Stimulated activated CD4-positive, alpha-beta T cell treated with anti-CD3 and anti-CD28 coated beads, Interleukin-4, amount 100 ng/mL, for 4 hours (primary cell): Measurements from ENCODE around the gene DDX24.

Source experiments
- DNase-seq, 2 experiments: peaks; one replicate each; pipeline ENCODE4 v3.0.0-alpha.2; 2020

The DDX24 gene

DNA sequence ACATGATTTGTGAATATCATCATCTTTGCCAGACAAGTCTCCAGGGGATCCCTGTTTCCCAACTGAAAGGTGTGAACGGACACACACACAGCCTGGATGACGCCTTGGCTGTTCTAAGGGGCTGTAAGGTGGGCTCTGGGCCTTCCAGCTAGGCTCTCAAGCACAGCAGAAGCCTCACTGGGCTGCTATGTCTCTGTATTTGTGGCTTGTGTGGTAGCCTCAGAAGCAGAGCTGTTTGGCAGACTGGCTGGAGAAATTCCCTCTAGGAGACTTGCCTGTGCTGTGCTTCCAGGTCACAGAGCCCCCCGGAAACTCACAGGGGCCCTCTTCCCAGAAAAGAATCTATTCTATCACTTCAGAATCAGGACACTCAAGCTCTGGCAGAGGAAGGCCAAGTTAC lies 33.4 kb downstream of the DDX24 start:
- no peak for DNase-seq

DNA sequence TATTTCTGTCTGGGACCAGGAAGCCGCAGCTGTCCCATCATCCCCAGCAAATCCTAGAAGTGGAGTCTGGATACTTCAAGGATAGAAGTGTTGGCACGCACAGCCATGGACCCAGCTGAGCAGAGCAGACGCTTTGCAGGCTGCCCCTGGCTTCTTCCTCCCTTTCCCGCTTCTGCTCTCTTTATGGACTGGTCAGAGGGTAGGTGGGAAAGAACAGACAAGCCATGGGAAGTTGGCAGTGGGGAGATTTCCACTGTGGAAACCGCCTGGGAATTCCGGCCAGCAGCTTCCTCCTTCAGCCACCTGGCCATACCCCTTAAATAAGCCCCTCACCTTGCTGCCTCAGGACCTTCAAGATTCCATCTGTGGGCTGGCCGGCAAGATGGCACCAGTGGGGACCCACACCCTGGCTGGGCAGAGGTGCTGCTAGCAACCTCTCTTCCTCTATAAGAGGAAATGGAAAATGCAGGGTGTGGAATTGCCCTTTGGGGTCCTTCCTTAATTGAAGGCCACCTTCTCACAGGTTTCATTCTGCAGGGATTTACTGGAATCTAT lies 34.2 kb downstream of the DDX24 start:
- no peak for DNase-seq

DNA sequence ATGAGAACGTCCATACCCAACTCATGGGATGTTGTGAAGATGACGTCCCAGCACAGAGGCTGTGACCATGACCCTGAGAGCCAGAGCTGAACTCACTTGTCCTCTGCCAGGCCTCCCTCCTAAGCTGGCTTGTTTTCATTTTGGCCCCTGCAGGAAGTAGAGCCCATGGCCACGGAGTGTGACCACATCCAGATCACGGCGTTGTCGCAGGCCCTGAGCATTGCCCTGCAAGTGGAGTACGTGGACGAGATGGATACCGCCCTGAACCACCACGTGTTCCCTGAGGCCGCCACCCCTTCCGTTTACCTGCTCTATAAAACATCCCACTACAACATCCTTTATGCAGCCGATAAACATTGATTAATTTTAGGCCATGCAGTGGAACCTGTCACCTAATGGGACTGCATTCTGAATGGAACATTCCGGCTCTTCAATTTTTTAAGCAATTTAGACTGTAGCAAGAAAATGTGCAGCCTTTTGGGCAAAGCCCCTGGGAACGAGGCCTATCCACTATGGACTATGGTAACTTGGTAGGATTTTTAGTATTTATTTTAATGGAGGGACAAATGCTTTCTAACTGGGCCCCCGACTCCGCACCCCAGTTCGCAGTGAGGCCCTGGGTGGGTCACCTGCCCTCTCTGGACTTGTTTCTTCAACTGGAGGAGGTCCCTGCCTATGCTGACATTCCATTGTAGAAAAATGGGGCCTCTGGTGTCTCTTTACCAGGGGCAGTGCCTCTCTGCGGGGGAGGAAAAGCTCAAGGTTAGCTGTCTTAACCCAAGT lies 35.2 kb downstream of the DDX24 start:
- DNase-seq = no peak

DNA sequence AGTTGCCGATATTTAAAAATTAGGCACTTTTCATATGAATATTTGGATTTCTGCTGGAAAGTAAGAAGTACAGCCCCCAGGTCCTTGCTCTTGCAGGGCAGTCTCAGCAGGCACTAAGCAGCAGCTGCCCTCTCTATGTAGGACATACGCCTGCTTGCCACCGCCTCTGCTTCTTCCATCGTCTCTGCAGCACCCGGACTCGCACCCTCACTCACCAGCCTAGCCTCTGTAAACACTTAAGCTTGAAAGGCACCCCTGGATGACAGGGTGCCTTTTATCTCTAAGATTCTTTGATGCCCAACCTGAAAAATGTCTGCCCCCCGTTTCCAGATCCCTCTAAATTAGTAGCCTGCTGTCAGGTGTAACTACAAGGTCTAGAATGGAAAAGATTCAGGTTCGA lies 35.9 kb downstream of the DDX24 start:
- no peak for DNase-seq

- no peak for DNase-seq
These were observed 36.4 kb downstream of the DDX24 start for GRCh38 chr14:94044476-94045091.

DNA sequence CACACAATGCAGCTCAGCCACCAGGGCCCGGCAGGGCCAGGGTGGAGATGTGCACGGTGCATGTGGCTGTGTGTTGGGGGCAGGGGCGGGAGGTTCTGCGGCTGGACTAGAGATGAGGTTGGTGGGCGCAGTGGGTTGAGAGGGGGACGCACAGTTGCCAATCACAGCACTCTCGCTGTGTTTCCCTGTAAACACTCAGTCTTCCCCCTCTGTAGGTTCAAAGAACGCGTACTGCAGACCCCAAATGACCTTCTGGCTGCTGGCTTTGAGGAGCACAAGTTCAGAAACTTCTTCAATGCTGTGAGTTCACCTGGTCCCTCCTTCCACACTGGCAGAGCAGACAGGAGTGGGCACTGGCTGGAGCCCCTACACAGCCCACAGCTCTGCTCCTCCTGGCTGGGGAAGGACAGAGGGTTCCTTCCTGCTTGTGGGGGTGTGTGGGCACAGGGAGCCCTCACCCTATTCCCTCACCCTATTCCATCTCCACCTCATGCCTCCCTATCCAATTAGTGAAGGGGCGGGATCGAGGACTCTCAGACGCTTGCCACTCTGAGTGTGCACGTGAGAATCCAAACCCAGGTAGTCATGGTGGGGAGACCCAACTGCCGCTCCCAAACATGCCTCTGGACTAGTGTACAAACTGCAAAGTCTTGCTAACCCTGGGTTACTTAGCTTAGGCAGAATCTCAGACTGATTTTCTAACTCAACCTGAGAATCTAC lies 37.1 kb downstream of the DDX24 start:
- no peak for DNase-seq

DNA sequence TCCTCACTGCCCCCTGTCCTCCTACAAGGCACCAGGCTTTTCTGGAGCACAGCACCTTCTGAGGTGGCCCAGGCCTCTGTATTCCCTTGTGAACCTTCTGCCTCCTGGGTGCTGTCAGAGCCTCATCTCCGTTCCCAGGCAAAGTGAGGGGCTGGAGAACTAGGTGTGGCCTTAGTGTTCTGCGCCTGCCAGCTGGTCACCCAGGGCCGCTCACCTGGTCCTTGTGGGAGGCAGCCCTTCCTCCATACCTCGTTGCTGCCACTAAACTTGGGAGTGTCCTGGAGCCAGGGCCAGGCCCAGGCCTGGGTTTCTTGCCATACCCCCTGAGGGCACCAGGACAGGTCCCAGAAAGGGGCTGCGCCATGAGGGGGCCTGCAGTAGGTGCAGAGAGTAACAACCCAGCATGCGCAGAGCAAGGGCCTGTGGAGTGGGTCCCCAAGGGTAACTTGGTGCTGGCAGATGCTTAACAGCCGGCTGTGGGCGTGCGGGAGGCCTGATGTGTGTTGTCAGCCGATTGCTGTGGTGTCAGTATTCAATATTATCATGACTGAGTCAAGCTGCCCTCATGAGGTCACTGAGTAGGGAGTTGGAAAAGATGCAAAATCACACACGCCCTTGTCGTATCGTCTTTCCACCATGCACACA lies 37.8 kb downstream of the DDX24 start:
- no peak for DNase-seq

DNA sequence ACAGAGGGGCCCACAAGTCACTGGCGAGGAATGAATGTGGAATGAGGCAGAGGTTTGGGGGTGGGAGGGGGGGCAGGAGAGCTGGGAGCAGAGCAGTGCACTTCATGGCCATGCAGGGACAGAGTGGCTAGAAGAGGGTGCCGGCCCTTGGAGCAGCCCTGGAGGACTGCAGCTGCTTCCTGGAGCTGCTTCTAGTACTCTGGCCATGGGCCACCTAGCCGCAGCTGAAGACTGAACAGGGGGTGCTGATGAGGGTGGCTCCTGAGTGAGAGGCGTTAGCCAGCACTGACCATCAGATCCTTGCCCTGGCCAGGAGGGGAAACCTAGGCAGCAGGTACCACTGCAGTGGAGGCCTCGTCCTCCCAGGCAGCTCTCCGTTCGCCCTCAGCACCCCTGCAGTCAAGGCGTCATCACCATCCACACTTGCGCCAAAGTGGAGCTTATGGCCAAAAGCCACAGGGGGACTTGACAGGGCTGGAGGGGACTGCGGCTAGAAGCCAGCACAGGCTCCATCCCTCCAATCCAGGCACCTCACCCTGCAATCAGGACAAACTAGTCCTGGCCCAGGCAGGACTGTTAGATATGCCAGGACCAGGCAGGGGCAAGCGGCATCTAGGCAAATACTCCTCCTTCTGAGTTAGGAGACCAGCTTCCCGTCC lies 38.4 kb downstream of the DDX24 start:
- no peak for DNase-seq

GRCh38 chr14:94041551-94042346 lies 39.3 kb downstream of the DDX24 start:
- DNase-seq = no peak

GRCh38 chr14:94040796-94041195 lies 40.2 kb downstream of the DDX24 start:
- no peak for DNase-seq

DNA sequence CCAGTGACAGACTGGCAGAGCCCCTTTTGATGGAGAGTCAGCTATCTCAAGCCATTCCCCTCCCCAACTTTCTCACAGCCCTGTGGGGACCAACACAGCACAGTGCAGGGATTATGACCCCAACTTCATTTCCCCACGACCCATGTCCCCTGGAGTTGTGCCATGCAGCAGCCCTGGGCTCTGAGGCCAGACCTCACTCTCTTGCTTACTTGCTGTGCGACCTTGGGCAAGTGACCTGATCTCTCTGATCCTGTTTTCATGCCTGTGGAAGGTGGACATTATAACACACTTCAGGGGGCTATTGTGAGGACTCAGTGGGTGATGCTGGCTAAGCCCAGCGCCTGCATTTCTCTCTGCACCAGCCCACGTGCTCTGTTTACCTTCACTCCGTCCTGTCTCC lies 40.8 kb downstream of the DDX24 start:
- DNase-seq = no peak

DNA sequence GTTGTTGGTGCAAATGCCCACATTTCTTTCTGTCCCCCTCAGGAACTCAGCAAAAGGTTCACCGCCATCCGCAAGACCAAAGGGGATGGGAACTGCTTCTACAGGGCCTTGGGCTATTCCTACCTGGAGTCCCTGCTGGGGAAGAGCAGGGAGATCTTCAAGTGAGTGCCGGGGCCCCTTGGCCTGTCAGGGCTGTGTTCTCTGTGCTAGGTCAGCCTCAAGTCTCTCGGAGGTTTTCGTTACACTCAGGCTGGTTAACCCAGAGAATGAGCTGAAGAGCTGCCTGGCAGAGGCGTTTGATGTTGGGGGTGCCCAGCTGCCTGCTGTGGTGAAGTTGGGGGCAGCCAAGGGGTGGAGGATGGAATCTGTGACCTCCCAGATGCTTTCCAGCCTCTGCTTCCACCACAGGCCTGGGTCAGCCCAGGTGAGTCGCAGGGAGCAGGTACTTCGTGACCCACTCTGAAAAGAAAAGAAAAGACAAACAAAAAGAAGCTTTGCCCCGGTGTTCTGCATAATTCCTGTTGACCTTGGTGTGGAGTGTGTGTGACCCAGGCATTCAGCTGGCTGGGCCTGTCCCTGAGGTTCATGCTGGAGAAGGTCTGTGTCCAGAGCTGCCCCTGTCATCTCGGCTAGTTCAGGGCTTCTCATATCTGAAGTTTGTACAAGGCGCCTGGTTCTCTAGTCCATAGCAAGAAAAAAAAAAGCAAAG lies 41.9 kb downstream of the DDX24 start:
- no peak for DNase-seq

DNA sequence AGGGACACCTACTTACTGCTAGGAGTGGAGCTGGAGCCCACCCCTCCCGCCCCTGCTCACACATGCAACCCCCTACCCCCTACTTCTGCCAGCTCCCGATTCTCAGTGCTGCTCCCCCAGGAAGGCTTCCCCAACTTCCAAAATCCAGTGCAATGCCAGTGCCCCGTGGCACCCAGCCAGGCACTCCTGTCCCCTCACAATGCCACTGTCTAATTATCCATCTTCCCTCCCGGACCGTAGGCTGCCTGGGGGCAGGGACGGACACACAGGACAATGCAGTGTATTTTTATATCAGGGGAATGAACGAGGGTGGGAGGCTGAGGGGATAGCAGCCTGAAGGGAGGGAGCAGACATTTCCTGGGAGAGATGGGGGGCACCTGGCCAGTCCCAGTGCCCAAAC lies 42.5 kb downstream of the DDX24 start:
- no peak for DNase-seq

DNA sequence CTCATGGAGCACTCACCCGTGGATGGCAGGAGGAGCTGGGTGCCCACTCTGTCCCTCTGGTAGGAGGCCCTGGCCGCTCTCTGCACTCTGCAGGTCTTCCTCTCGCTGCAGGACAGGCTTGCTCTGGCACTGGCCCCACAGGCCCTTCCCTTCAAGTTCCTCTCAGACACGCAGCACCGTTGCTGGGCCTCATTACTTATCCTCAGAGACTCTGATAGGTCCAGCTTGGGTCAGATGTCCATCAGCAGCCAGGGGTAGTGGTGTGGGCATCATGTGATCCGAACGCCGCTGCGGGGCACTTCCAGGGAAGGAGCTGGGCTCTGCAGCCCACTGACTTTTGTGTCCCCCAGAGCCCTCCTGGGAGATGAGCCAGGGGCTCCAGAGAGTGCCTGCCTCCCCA lies 43.0 kb downstream of the DDX24 start:
- no peak for DNase-seq

GRCh38 chr14:94036313-94037167 lies 44.5 kb downstream of the DDX24 start:
- peak; percentile 59 to 71 for DNase-seq

GRCh38 chr14:94034886-94035285 lies 46.1 kb downstream of the DDX24 start:
- no peak for DNase-seq

DNA sequence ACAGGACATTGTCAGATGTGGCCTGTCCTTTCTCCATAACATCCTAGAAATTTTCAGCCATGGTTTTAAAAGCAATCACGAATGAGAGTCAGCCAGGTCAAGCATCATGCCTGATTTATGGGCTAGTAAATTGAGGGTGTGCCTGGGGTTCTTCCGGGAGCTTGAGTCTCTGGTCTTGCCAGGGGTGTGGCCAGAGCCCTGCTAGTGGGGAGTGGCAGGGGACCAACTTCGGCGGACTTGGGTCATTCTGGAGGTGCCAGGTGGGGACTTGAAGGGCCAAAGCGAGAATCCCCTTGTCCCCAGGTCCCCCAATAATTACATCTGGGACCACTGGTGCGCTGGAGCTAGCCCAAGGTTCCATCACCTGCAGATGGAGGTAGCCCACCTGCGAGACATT lies 49.1 kb downstream of the DDX24 start:
- DNase-seq = no peak

GRCh38 chr14:94031161-94031882 lies 49.7 kb downstream of the DDX24 start:
- no peak for DNase-seq

DNA sequence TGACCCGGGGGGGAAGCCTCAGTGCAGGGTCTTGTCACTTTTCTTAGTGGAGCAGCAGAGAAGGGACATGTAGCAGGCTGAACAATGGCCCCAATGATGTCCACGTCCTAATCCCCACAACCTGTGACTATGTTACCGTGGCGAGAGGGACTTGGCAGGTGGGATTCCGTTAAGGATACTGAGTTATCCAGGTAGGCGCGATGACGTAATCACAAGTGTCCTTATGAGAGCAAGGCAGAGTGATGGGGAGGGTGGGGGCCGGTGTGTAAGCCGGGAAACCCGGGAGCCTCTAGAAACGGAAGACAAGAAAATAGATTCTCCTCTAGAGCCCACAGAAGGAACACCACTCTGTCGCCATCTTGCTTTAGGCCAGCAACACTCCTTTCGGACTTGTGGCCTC lies 50.4 kb downstream of the DDX24 start:
- DNase-seq = no peak
